ENCODE data around the gene TRIM9. TPM values are rescaled to one million over a fixed set of nuclear protein-coding genes. Genes with fewer than 3 reads are reported as not detected.
"Not testable (repeated sequence)": the region's sequence is repeated elsewhere in the genome, so short reads cannot be mapped to it uniquely, and the experiment has no call there.

Gene TRIM9
- total RNA-seq, 1 donor from 2014 or later = 1.5 TPM

- intact Hi-C loops (cut with DNase I) = no loop called here
- no peak for DNase-seq (ENCODE audit: low spot score)
Observed at GRCh38 chr14:51018521-51018920, 76.4 kb downstream of the TRIM9 start.

GRCh38 chr14:51014625-51015024, 80.3 kb downstream of the TRIM9 start:
- DNase-seq (ENCODE audit: low spot score) = no peak

GRCh38 chr14:51014086-51014485, 80.8 kb downstream of the TRIM9 start:
- no peak for DNase-seq (ENCODE audit: low spot score)
- intact Hi-C loops (cut with DNase I) = no loop called here

More at GRCh38 chr14:51014625-51015024, 80.3 kb downstream of the TRIM9 start:
- intact Hi-C loops (cut with DNase I) = no loop called here

GRCh38 chr14:51012055-51012454, 82.8 kb downstream of the TRIM9 start:
- DNase-seq (ENCODE audit: low spot score) = no peak
- intact Hi-C loops (cut with DNase I) = no loop called here

- no peak for DNase-seq (ENCODE audit: low spot score)
- intact Hi-C loops (cut with DNase I) = no loop called here
Observed at GRCh38 chr14:51008446-51008845, 86.5 kb downstream of the TRIM9 start.

- intact Hi-C loops (cut with DNase I) = no loop called here
- no peak for DNase-seq (ENCODE audit: low spot score)
Observed at GRCh38 chr14:51006781-51007211, 88.1 kb downstream of the TRIM9 start.

GRCh38 chr14:51006324-51006723, 88.6 kb downstream of the TRIM9 start:
- intact Hi-C loops (cut with DNase I) = no loop called here
- no peak for DNase-seq (ENCODE audit: low spot score)

- DNase-seq (ENCODE audit: low spot score) = no peak
- intact Hi-C loops (cut with DNase I) = no loop called here
Observed at GRCh38 chr14:51004801-51005526, 89.9 kb downstream of the TRIM9 start.

GRCh38 chr14:51004352-51004800, 90.5 kb downstream of the TRIM9 start:
- DNase-seq (ENCODE audit: low spot score) = no peak
- intact Hi-C loops (cut with DNase I) = no loop called here

- intact Hi-C loops (cut with DNase I) = no loop called here
- DNase-seq (ENCODE audit: low spot score) = no peak
Observed at GRCh38 chr14:51002406-51002999, 92.4 kb downstream of the TRIM9 start.

GRCh38 chr14:51000566-51000965, 94.3 kb downstream of the TRIM9 start:
- intact Hi-C loops (cut with DNase I) = no loop called here
- no peak for DNase-seq (ENCODE audit: low spot score)

- no peak for DNase-seq (ENCODE audit: low spot score)
- intact Hi-C loops (cut with DNase I) = no loop called here
Observed at GRCh38 chr14:50999726-51000125, 95.2 kb downstream of the TRIM9 start.

- intact Hi-C loops (cut with DNase I) = no loop called here
Observed at GRCh38 chr14:50998612-50999011, 96.3 kb downstream of the TRIM9 start.

GRCh38 chr14:50997712-50998111, 97.2 kb downstream of the TRIM9 start:
- DNase-seq (ENCODE audit: low spot score) = no peak
- intact Hi-C loops (cut with DNase I) = no loop called here

More at GRCh38 chr14:50998612-50999011, 96.3 kb downstream of the TRIM9 start:
- no peak for DNase-seq (ENCODE audit: low spot score)

GRCh38 chr14:50994158-50994557, 100.7 kb downstream of the TRIM9 start:
- DNase-seq (ENCODE audit: low spot score); intact Hi-C loops (cut with DNase I): not testable (repeated sequence)

- intact Hi-C loops (cut with DNase I) = no loop called here
- no peak for DNase-seq (ENCODE audit: low spot score)
Observed at GRCh38 chr14:50985859-50986331, 109.0 kb downstream of the TRIM9 start.

- no peak for DNase-seq (ENCODE audit: low spot score)
- intact Hi-C loops (cut with DNase I) = no loop called here
Observed at GRCh38 chr14:50985124-50985858, 109.6 kb downstream of the TRIM9 start.

GRCh38 chr14:50984036-50984710, 110.7 kb downstream of the TRIM9 start:
- no peak for DNase-seq (ENCODE audit: low spot score)
- intact Hi-C loops (cut with DNase I) = no loop called here

GRCh38 chr14:50979941-50980850, 114.7 kb downstream of the TRIM9 start:
- intact Hi-C loops (cut with DNase I) = no loop called here

More at GRCh38 chr14:50979941-50980850, 114.7 kb downstream of the TRIM9 start:
- DNase-seq (ENCODE audit: low spot score) = no peak

Measured in cardiac septum (tissue), 1 donor.